A673 (cell line): ENCODE data around the gene SBSN. TPM values are rescaled to one million over a fixed set of nuclear protein-coding genes. Genes with fewer than 3 reads are reported as not detected.

Source experiments
- BruUV-seq: library from RNA; stranded (reverse); fragments of 400-500 nt; replicated peaks from 2 replicates; lab custom pipeline; 2021; lab: Mats Ljungman, UMichigan
- CTCF ChIA-PET: fragments of 300-600 bp; sonication (Branson Sonifier 250); formaldehyde crosslinking; loops from one replicate; lab custom pipeline; 2022; ENCODE audit warnings: antibody characterized with exemption; lab: Charles Lee
- POLR2A ChIA-PET: fragments of 300-600 bp; sonication (Branson Sonifier 250); formaldehyde crosslinking; loops from one replicate; lab custom pipeline; 2022; ENCODE audit warnings: antibody characterized with exemption; ENCODE audit not compliant: low non-redundant PET; lab: Charles Lee
- DNase-seq: peaks from one replicate; pipeline ENCODE4 v3.0.0-alpha.2; 2015; ENCODE audit warnings: low spot score
- H3K27ac ChIP-seq: fragments of 200-600 bp; sonication (generic); 2 replicates; pipeline ENCODE4 v1.5.1; 2016; ENCODE audit warnings: mixed run types, low read depth, mild to moderate bottlenecking, mixed read lengths, antibody characterized with exemption, low read length; ENCODE audit not compliant: poor library complexity, severe bottlenecking
- H3K27me3 ChIP-seq: fragments of 200-600 bp; sonication (generic); replicated peaks from 2 replicates; pipeline ENCODE4 v1.6.1; 2017; ENCODE audit warnings: mixed run types, low read depth, mild to moderate bottlenecking, mixed read lengths, antibody characterized with exemption, low read length; ENCODE audit not compliant: insufficient read depth, poor library complexity
- H3K36me3 ChIP-seq: fragments of 200-600 bp; sonication (generic); 2 replicates; pipeline ENCODE4 v1.6.1; 2016; ENCODE audit warnings: mixed run types, mild to moderate bottlenecking, mixed read lengths, antibody characterized with exemption, low read length; ENCODE audit not compliant: insufficient read depth, poor library complexity, severe bottlenecking
- H3K4me1 ChIP-seq: fragments of 200-600 bp; sonication (generic); 2 replicates; pipeline ENCODE4 v1.6.1; 2017; ENCODE audit warnings: mixed run types, mild to moderate bottlenecking, mixed read lengths, antibody characterized with exemption, low read length; ENCODE audit not compliant: insufficient read depth, poor library complexity, severe bottlenecking
- H3K4me3 ChIP-seq: fragments of 200-600 bp; sonication (generic); 2 replicates; pipeline ENCODE4 v1.5.1; 2016; ENCODE audit warnings: low read depth, mixed run types, mild to moderate bottlenecking, mixed read lengths, low read length; ENCODE audit not compliant: poor library complexity, severe bottlenecking
- H3K9me3 ChIP-seq: fragments of 200-600 bp; sonication (generic); 2 replicates; pipeline ENCODE4 v1.6.1; 2016; ENCODE audit warnings: mixed run types, low read depth, mild to moderate bottlenecking, mixed read lengths, antibody characterized with exemption, low read length; ENCODE audit not compliant: poor library complexity, severe bottlenecking
- CTCF ChIP-seq: fragments of 300-800, 200-600 bp; sonication (generic); conservative IDR thresholded peaks from 2 replicates; pipeline ENCODE4 v1.5.1; 2017; ENCODE audit warnings: low read depth, mild to moderate bottlenecking, antibody characterized with exemption, low read length, moderate library complexity, mixed read lengths
- EZH2 ChIP-seq: fragments of 200-600 bp; sonication (generic); IDR thresholded peaks from 2 replicates; pipeline ENCODE4 v1.6.1; 2017; ENCODE audit warnings: borderline replicate concordance, low read depth, mild to moderate bottlenecking, mixed read lengths, antibody characterized with exemption, low read length; ENCODE audit not compliant: poor library complexity, severe bottlenecking
- intact Hi-C: fragments of 100-400 bp; cut with micrococcal nuclease; formaldehyde crosslinking; loops from one replicate; pipeline ENCODE4 v1.10.0; 2022; ENCODE audit not compliant: unreplicated experiment
- total RNA-seq: library from RNA; stranded (reverse); gene quantifications from 2 replicates; pipeline ENCODE4 v1.2.3, GENCODE V29; 2021

SBSN gene
- total RNA-seq, 1 experiment from 2014 or later: not detected

- no peak within 1 kb of the TSS for H3K4me3 ChIP-seq
- no peak for DNase-seq
- no peak within 1 kb of the TSS for H3K27ac ChIP-seq
- TF ChIP-seq CTCF: no peak
- no peak for TF ChIP-seq EZH2
- no peaks in the 10 kb centered on the region for H3K9me3 ChIP-seq
- ChIA-PET CTCF (no interaction called here), POLR2A (no interaction called here)
- H3K27me3 ChIP-seq: peaks cover 61% of the 10 kb centered on the region
- BruUV-seq: no TSS peak
- intact Hi-C loops: no loop called here
- no peaks in the 10 kb centered on the region for H3K36me3 ChIP-seq
- no peaks in the 10 kb centered on the region for H3K4me1 ChIP-seq
These were observed 14.4 kb downstream of the SBSN start, which contains the start of gene DMKN for GRCh38 chr19:35513628-35514281. TSS of gene DMKN (minus strand) at chr19:35513649. CDS start at chr19:35513475, 174 bp downstream.

GRCh38 chr19:35512831-35513627, 15.1 kb downstream of the SBSN start:
- Histone ChIP-seq H3K4me1 (no peaks in the 10 kb centered on the region), H3K27me3 (peaks cover 64% of the 10 kb centered on the region), H3K27ac (no peak overlapping the region), H3K36me3 (no peaks in the 10 kb centered on the region), H3K4me3 (no peak overlapping the region), H3K9me3 (no peaks in the 10 kb centered on the region)
- TF ChIP-seq CTCF (no peak), EZH2 (no peak)
- DNase-seq: no peak
- intact Hi-C loops: no loop called here
- POLR2A ChIA-PET: no interaction called here
- CTCF ChIA-PET: no interaction called here
- BruUV-seq: no TSS peak

DNA sequence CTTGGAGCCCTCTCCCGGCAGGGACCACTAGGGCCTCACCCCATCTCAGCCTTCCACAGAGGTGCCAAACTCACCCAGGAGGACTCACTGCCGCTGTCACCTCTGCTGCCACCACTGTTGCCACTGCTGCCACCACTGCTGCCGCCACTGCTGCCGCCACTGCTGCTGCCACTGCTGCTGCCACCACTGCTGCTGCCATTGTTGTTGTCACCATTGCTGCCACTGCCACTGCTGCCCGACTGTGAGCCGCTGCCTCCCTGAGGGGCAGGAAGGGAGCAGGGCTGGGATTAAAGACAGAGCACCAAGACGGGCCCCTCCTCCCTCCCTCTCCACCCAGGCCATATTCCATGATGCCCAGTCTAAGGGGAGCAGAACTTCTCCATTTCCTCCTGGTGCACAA, 16.8 kb downstream of the SBSN start:
- ChIA-PET POLR2A (no interaction called here), CTCF (no interaction called here)
- Histone ChIP-seq H3K4me3 (no peak overlapping the region), H3K27me3 (peaks cover 80% of the 10 kb centered on the region), H3K36me3 (no peaks in the 10 kb centered on the region), H3K4me1 (no peaks in the 10 kb centered on the region), H3K9me3 (no peaks in the 10 kb centered on the region), H3K27ac (no peak overlapping the region)
- DNase-seq: no peak
- intact Hi-C loops: no loop called here
- TF ChIP-seq EZH2 (no peak), CTCF (no peak)
- BruUV-seq: no TSS peak
